Measurements from ENCODE around the gene RAB29.

The RAB29 gene

GRCh38 chr1:205746757-205747412, 28.4 kb downstream of the RAB29 start:
- TF ChIP-seq CTCF (IDR thresholded peaks at IDR 0.05): no peak
- peaks cover 0 to 61% (median 34%) of the 10 kb centered on the region in 4 donors for H3K4me1 ChIP-seq
- H3K27me3 ChIP-seq: no peaks in the 10 kb centered on the region
- intact Hi-C loops (cut with DNase I; ENCODE audit: low total_unique reads): no loop called here
- H3K4me3 ChIP-seq: peak overlapping the region; percentile 2 to 15
- H3K9me3 ChIP-seq: no peaks in the 10 kb centered on the region
- no peak for DNase-seq
- peak overlapping the region in 1 of 2 donors; percentile 1 for H3K27ac ChIP-seq
- no peaks in the 10 kb centered on the region for H3K36me3 ChIP-seq

GRCh38 chr1:205744403-205744802, 30.9 kb downstream of the RAB29 start:
- intact Hi-C loops (cut with DNase I; ENCODE audit: low total_unique reads): no loop called here
- no peak for DNase-seq
- Histone ChIP-seq H3K4me3 (no peak overlapping the region), H3K27me3 (no peaks in the 10 kb centered on the region), H3K27ac (no peak overlapping the region), H3K9me3 (no peaks in the 10 kb centered on the region), H3K36me3 (peaks cover 0 to 5% (median 0%) of the 10 kb centered on the region in 3 donors), H3K4me1 (peaks cover 0 to 72% (median 41%) of the 10 kb centered on the region in 4 donors)
- no peak for TF ChIP-seq CTCF (IDR thresholded peaks at IDR 0.05)

GRCh38 chr1:205743977-205744376, 31.3 kb downstream of the RAB29 start:
- TF ChIP-seq CTCF (IDR thresholded peaks at IDR 0.05): no peak
- DNase-seq: no peak
- H3K9me3 ChIP-seq: no peaks in the 10 kb centered on the region
- intact Hi-C loops (cut with DNase I; ENCODE audit: low total_unique reads): no loop called here
- H3K36me3 ChIP-seq: peaks cover 0 to 5% (median 0%) of the 10 kb centered on the region in 3 donors
- peaks cover 0 to 76% (median 42%) of the 10 kb centered on the region in 4 donors for H3K4me1 ChIP-seq
- no peak overlapping the region for H3K27ac ChIP-seq
- no peak overlapping the region for H3K4me3 ChIP-seq
- no peaks in the 10 kb centered on the region for H3K27me3 ChIP-seq

GRCh38 chr1:205741681-205742080, 33.6 kb downstream of the RAB29 start:
- Histone ChIP-seq H3K9me3 (no peaks in the 10 kb centered on the region), H3K27ac (no peak overlapping the region), H3K27me3 (no peaks in the 10 kb centered on the region), H3K4me1 (peaks cover 0 to 74% (median 32%) of the 10 kb centered on the region in 4 donors), H3K4me3 (no peak overlapping the region), H3K36me3 (peaks cover 0 to 7% (median 5%) of the 10 kb centered on the region in 3 donors)
- TF ChIP-seq CTCF (IDR thresholded peaks at IDR 0.05): no peak
- DNase-seq: no peak
- intact Hi-C loops (cut with DNase I; ENCODE audit: low total_unique reads): no loop called here

GRCh38 chr1:205739348-205740160, 35.7 kb downstream of the RAB29 start:
- no peak overlapping the region for H3K4me3 ChIP-seq
- intact Hi-C loops (cut with DNase I; ENCODE audit: low total_unique reads): no loop called here
- no peaks in the 10 kb centered on the region for H3K27me3 ChIP-seq
- H3K27ac ChIP-seq: no peak overlapping the region
- peaks cover 0 to 60% (median 22%) of the 10 kb centered on the region in 4 donors for H3K4me1 ChIP-seq
- no peaks in the 10 kb centered on the region for H3K9me3 ChIP-seq
- TF ChIP-seq CTCF (IDR thresholded peaks at IDR 0.05): no peak
- no peak for DNase-seq
- peaks cover 0 to 14% (median 7%) of the 10 kb centered on the region in 3 donors for H3K36me3 ChIP-seq

Data from tibial artery (tissue), 4 donors.